ENCODE data around the gene ACVR1C.

DNA sequence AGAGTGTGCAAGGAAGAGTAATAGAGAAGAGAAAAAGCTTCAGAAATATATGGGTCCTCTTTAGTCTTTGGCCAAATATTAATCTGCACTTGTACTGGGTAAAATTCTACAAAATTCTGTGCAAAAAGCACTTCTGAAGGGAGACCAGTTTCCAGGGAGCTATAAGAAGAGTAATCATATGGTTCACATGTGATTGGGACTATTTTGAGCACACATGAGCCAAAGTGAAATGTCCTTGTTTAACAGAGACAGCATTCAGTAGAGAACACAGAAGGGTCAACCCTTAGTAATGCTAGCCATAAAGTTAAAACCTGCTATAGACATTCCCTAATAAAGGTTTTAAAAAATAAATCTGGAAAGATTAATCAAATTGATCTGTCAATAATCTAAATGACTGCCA, 49.3 kb upstream of the ACVR1C start:
- TF ChIP-seq, protein P1, sequence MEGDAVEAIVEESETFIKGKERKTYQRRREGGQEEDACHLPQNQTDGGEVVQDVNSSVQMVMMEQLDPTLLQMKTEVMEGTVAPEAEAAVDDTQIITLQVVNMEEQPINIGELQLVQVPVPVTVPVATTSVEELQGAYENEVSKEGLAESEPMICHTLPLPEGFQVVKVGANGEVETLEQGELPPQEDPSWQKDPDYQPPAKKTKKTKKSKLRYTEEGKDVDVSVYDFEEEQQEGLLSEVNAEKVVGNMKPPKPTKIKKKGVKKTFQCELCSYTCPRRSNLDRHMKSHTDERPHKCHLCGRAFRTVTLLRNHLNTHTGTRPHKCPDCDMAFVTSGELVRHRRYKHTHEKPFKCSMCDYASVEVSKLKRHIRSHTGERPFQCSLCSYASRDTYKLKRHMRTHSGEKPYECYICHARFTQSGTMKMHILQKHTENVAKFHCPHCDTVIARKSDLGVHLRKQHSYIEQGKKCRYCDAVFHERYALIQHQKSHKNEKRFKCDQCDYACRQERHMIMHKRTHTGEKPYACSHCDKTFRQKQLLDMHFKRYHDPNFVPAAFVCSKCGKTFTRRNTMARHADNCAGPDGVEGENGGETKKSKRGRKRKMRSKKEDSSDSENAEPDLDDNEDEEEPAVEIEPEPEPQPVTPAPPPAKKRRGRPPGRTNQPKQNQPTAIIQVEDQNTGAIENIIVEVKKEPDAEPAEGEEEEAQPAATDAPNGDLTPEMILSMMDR (conservative IDR thresholded peaks at IDR 0.05; ENCODE audit: low read depth, low read length), result no peak
- TF ChIP-seq EZH2 (IDR thresholded peaks at IDR 0.05; ENCODE audit: low read length, unreplicated experiment), result no peak
